DOHH2 (cell line): ENCODE results near the gene CADPS.

Experiments used
- H3F3A ChIP-seq: fragments of 200-600 bp; sonication (generic), shearing (Covaris generic); 2 replicates; pipeline ENCODE4 v1.6.0; 2016; ENCODE audit warnings: antibody characterized with exemption, mild to moderate bottlenecking; ENCODE audit not compliant: control insufficient read depth, insufficient read depth
- H3K27ac ChIP-seq: fragments of 200-600 bp; sonication (generic); 2 replicates; pipeline ENCODE4 v1.5.1; 2014; ENCODE audit warnings: low read depth, mild to moderate bottlenecking, low read length, moderate library complexity
- H3K27me3 ChIP-seq: fragments of 200-600 bp; sonication (generic); 2 replicates; pipeline ENCODE4 v1.6.1; 2014; ENCODE audit warnings: mild to moderate bottlenecking, low read length, mixed read lengths; ENCODE audit not compliant: control insufficient read depth
- H3K36me3 ChIP-seq: fragments of 200-600 bp; sonication (generic); 2 replicates; pipeline ENCODE4 v1.6.1; 2014; ENCODE audit warnings: mild to moderate bottlenecking, low read length, moderate library complexity, mixed read lengths; ENCODE audit not compliant: control insufficient read depth
- H3K4me1 ChIP-seq: fragments of 200-600 bp; sonication (generic); 2 replicates; pipeline ENCODE4 v1.6.1; 2014; ENCODE audit warnings: mild to moderate bottlenecking, low read length, mixed read lengths; ENCODE audit not compliant: control insufficient read depth
- H3K4me2 ChIP-seq: fragments of 200-600 bp; sonication (generic); 2 replicates; pipeline ENCODE4 v1.6.0; 2014; ENCODE audit warnings: mild to moderate bottlenecking, low read length, moderate library complexity
- H3K4me3 ChIP-seq: fragments of 200-600 bp; sonication (generic); 2 replicates; pipeline ENCODE4 v1.5.1; 2014; ENCODE audit warnings: mild to moderate bottlenecking, low read length, mixed read lengths
- H3K79me2 ChIP-seq: fragments of 200-600 bp; sonication (generic); 2 replicates; pipeline ENCODE4 v1.6.1; 2014; ENCODE audit warnings: mild to moderate bottlenecking, low read length, mixed read lengths; ENCODE audit not compliant: control insufficient read depth
- H3K9me2 ChIP-seq: fragments of 200-600 bp; sonication (generic); replicated peaks from 2 replicates; pipeline ENCODE4 v1.6.1; 2014; ENCODE audit warnings: mild to moderate bottlenecking, low read length, mixed read lengths; ENCODE audit not compliant: control insufficient read depth
- H3K9me3 ChIP-seq: fragments of 200-600 bp; sonication (generic); 2 replicates; pipeline ENCODE4 v1.6.1; 2014; ENCODE audit warnings: antibody characterized with exemption, low read length, mixed read lengths; ENCODE audit not compliant: control insufficient read depth, insufficient read depth
- H4K20me1 ChIP-seq: fragments of 200-600 bp; sonication (generic); 2 replicates; pipeline ENCODE4 v1.6.0; 2014; ENCODE audit warnings: low read depth, mild to moderate bottlenecking, antibody characterized with exemption, low read length, moderate library complexity; ENCODE audit not compliant: control insufficient read depth, insufficient read depth
- EZH2phosphoT487 ChIP-seq: fragments of 200-600 bp; sonication (generic); IDR thresholded peaks from 2 replicates; pipeline ENCODE4 v1.6.1; 2017; ENCODE audit warnings: borderline replicate concordance, mild to moderate bottlenecking, antibody characterized with exemption, low read length, moderate library complexity, mixed read lengths
- TF ChIP-seq, protein P1 (sequence below): fragments of 200-600 bp; sonication (generic); IDR thresholded peaks from one replicate; pipeline ENCODE4 v1.5.1; 2014; ENCODE audit warnings: antibody characterized with exemption, mild to moderate bottlenecking, low read depth, low read length; ENCODE audit not compliant: poor library complexity, severe bottlenecking

Gene CADPS

DNA sequence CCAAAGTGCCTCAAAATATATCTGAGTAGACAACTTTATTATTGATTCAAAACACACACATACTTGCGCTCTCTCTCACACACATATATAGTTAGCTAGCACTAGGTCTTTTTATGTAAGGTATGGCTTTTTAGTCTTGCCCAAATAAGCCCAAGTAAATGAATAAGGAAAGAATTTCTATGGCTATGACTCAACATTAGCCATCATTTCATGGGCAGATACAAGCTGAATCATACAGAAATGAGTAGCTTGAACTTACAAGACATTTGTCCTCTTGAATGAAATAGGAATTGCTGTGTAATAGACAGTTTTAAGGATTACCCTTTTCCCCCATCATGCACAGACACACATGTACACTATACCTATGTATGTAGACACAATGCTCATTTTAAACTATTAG, 4.9 kb downstream of the CADPS start:
- Histone ChIP-seq H3K36me3 (peaks cover 31% of the 10 kb centered on the region), H4K20me1 (no peaks in the 10 kb centered on the region), H3K79me2 (peaks cover 97% of the 10 kb centered on the region), H3K27ac (no peak overlapping the region), H3K4me3 (no peak overlapping the region), H3K4me2 (peak overlapping the region; percentile 78), H3F3A (no peaks in the 10 kb centered on the region), H3K27me3 (no peaks in the 10 kb centered on the region), H3K9me3 (no peaks in the 10 kb centered on the region), H3K4me1 (peaks cover 48% of the 10 kb centered on the region), H3K9me2 (no peaks in the 10 kb centered on the region)
- TF ChIP-seq, protein P1, sequence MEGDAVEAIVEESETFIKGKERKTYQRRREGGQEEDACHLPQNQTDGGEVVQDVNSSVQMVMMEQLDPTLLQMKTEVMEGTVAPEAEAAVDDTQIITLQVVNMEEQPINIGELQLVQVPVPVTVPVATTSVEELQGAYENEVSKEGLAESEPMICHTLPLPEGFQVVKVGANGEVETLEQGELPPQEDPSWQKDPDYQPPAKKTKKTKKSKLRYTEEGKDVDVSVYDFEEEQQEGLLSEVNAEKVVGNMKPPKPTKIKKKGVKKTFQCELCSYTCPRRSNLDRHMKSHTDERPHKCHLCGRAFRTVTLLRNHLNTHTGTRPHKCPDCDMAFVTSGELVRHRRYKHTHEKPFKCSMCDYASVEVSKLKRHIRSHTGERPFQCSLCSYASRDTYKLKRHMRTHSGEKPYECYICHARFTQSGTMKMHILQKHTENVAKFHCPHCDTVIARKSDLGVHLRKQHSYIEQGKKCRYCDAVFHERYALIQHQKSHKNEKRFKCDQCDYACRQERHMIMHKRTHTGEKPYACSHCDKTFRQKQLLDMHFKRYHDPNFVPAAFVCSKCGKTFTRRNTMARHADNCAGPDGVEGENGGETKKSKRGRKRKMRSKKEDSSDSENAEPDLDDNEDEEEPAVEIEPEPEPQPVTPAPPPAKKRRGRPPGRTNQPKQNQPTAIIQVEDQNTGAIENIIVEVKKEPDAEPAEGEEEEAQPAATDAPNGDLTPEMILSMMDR, result no peak
- no peak for TF ChIP-seq EZH2phosphoT487

- Histone ChIP-seq H3K4me3 (no peak overlapping the region), H3K9me2 (no peaks in the 10 kb centered on the region), H3K27me3 (no peaks in the 10 kb centered on the region), H3K4me2 (no peak overlapping the region), H4K20me1 (no peaks in the 10 kb centered on the region), H3K27ac (no peak overlapping the region), H3K9me3 (no peaks in the 10 kb centered on the region), H3K79me2 (peaks cover 91% of the 10 kb centered on the region), H3K36me3 (peaks cover 13% of the 10 kb centered on the region), H3F3A (peaks cover 4% of the 10 kb centered on the region; the same call in 1 of the 2 replicates), H3K4me1 (peaks cover 52% of the 10 kb centered on the region)
- TF ChIP-seq, protein P1, result peak; percentile 33
- TF ChIP-seq EZH2phosphoT487, result no peak
These were observed 11.6 kb downstream of the CADPS start for GRCh38 chr3:62863648-62864047.

- no peak overlapping the region for H3K27ac ChIP-seq
- peaks cover 67% of the 10 kb centered on the region for H3K79me2 ChIP-seq
- TF ChIP-seq, protein P1, result no peak
- no peak for TF ChIP-seq EZH2phosphoT487
- H3K27me3 ChIP-seq, result no peaks in the 10 kb centered on the region
- H3K36me3 ChIP-seq, result peaks cover 13% of the 10 kb centered on the region
- H3F3A ChIP-seq, result peaks cover 4% of the 10 kb centered on the region
- no peak overlapping the region for H3K4me2 ChIP-seq
- peaks cover 1% of the 10 kb centered on the region; the same call in 1 of the 2 replicates for H3K9me3 ChIP-seq
- H3K4me1 ChIP-seq, result peaks cover 59% of the 10 kb centered on the region
- no peaks in the 10 kb centered on the region for H3K9me2 ChIP-seq
- H4K20me1 ChIP-seq, result no peaks in the 10 kb centered on the region
- no peak overlapping the region for H3K4me3 ChIP-seq
These were observed 15.9 kb downstream of the CADPS start for GRCh38 chr3:62859203-62859791.
